H9 (cell line): ENCODE measurements around the gene KCTD16. TPM values are rescaled to one million over a fixed set of nuclear protein-coding genes. Genes with fewer than 3 reads are reported as not detected.

ENCODE experiments used
- DNase-seq: peaks from one replicate; pipeline ENCODE4 v3.0.0-alpha.2; 2017
- H2AFZ ChIP-seq: one replicate; pipeline ENCODE4 v1.6.1; 2013; ENCODE audit warnings: mild to moderate bottlenecking, low read length, control low read depth, moderate library complexity
- H2AK5ac ChIP-seq: 2 replicates; pipeline ENCODE4 v1.6.1; 2013; ENCODE audit warnings: low read length, control low read depth, mixed read lengths; ENCODE audit not compliant: insufficient read length
- H2BK120ac ChIP-seq: one replicate; pipeline ENCODE4 v1.6.1; 2013; ENCODE audit warnings: low read depth, mild to moderate bottlenecking, low read length, control low read depth, inconsistent platforms; ENCODE audit not compliant: poor library complexity, severe bottlenecking
- H2BK12ac ChIP-seq: 2 replicates; pipeline ENCODE4 v1.6.1; 2013; ENCODE audit warnings: low read length, control low read depth, mixed read lengths, low read depth; ENCODE audit not compliant: insufficient read length
- H2BK15ac ChIP-seq: 2 replicates; pipeline ENCODE4 v1.6.1; 2013; ENCODE audit warnings: low read depth, low read length, control low read depth
- H2BK20ac ChIP-seq: one replicate; pipeline ENCODE4 v1.6.1; 2013; ENCODE audit warnings: low read depth, mild to moderate bottlenecking, low read length, control low read depth, inconsistent platforms; ENCODE audit not compliant: poor library complexity, severe bottlenecking
- H2BK5ac ChIP-seq: 2 replicates; pipeline ENCODE4 v1.6.1; 2013; ENCODE audit warnings: low read length, control low read depth, mixed read lengths; ENCODE audit not compliant: insufficient read length
- H3K14ac ChIP-seq: 2 replicates; pipeline ENCODE4 v1.6.1; 2013; ENCODE audit warnings: low read length, control low read depth; ENCODE audit not compliant: insufficient read depth
- H3K18ac ChIP-seq: 2 replicates; pipeline ENCODE4 v1.6.1; 2013; ENCODE audit warnings: low read depth, mild to moderate bottlenecking, mixed read lengths, low read length, control low read depth; ENCODE audit not compliant: insufficient read length
- H3K23ac ChIP-seq: 2 replicates; pipeline ENCODE4 v1.6.1; 2013; ENCODE audit warnings: low read length, control low read depth, mixed read lengths, low read depth; ENCODE audit not compliant: insufficient read length
- H3K23me2 ChIP-seq: 2 replicates; pipeline ENCODE4 v1.6.1; 2013; ENCODE audit warnings: low read depth, mild to moderate bottlenecking, mixed read lengths, low read length, control low read depth; ENCODE audit not compliant: insufficient read length, poor library complexity, severe bottlenecking
- H3K27ac ChIP-seq: 2 replicates; pipeline ENCODE4 v1.5.1; 2013; ENCODE audit warnings: low read length, control low read depth, mixed read lengths, low read depth; ENCODE audit not compliant: insufficient read length
- H3K27me3 ChIP-seq: 2 replicates; pipeline ENCODE4 v1.6.1; 2013; ENCODE audit warnings: low read length, control low read depth, inconsistent platforms; ENCODE audit not compliant: insufficient read depth
- H3K4ac ChIP-seq: 2 replicates; pipeline ENCODE4 v1.6.1; 2013; ENCODE audit warnings: low read depth, mild to moderate bottlenecking, control low read depth, inconsistent platforms, low read length, moderate library complexity
- H3K4me1 ChIP-seq: 2 replicates; pipeline ENCODE4 v1.6.1; 2013; ENCODE audit warnings: low read length, control low read depth, inconsistent platforms; ENCODE audit not compliant: insufficient read depth
- H3K4me2 ChIP-seq: 2 replicates; pipeline ENCODE4 v1.6.1; 2013; ENCODE audit warnings: low read length, control low read depth, mixed read lengths; ENCODE audit not compliant: insufficient read length, insufficient read depth
- H3K56ac ChIP-seq: 2 replicates; pipeline ENCODE4 v1.6.1; 2013; ENCODE audit warnings: low read depth, mild to moderate bottlenecking, mixed read lengths, low read length, control low read depth; ENCODE audit not compliant: insufficient read length
- H3K79me1 ChIP-seq: 2 replicates; pipeline ENCODE4 v1.6.1; 2013; ENCODE audit warnings: low read depth, mild to moderate bottlenecking, moderate library complexity, low read length, control low read depth, inconsistent platforms; ENCODE audit not compliant: insufficient read depth, poor library complexity, severe bottlenecking
- H3K79me2 ChIP-seq: 2 replicates; pipeline ENCODE4 v1.6.1; 2013; ENCODE audit warnings: low read length, control low read depth, inconsistent platforms; ENCODE audit not compliant: insufficient read depth
- H3K9ac ChIP-seq: 2 replicates; pipeline ENCODE4 v1.6.1; 2013; ENCODE audit warnings: low read length, control low read depth, mixed read lengths; ENCODE audit not compliant: insufficient read length; ENCODE audit errors: extremely low read depth
- H3K9me3 ChIP-seq: one replicate; pipeline ENCODE4 v1.6.1; 2013; ENCODE audit warnings: low read depth, low read length, inconsistent platforms; ENCODE audit not compliant: control insufficient read depth
- H3T11ph ChIP-seq: one replicate; pipeline ENCODE4 v1.6.1; 2013; ENCODE audit warnings: mild to moderate bottlenecking, low read length, control low read depth, inconsistent platforms
- H4K20me1 ChIP-seq: one replicate; pipeline ENCODE4 v1.6.1; 2013; ENCODE audit not compliant: control insufficient read depth, insufficient read length, insufficient read depth
- H4K5ac ChIP-seq: 2 replicates; pipeline ENCODE4 v1.6.1; 2013; ENCODE audit warnings: low read depth, mild to moderate bottlenecking, mixed read lengths, low read length, control low read depth; ENCODE audit not compliant: insufficient read length
- H4K8ac ChIP-seq: replicated peaks from 2 replicates; pipeline ENCODE4 v1.6.1; 2013; ENCODE audit warnings: low read length, control low read depth, mixed read lengths, low read depth; ENCODE audit not compliant: insufficient read length
- H4K91ac ChIP-seq: 2 replicates; pipeline ENCODE4 v1.6.1; 2013; ENCODE audit warnings: low read depth, mild to moderate bottlenecking, moderate library complexity, mixed read lengths, low read length, control low read depth; ENCODE audit not compliant: insufficient read length
- H3K27ac Mint-ChIP-seq, 3 experiments: 2 replicates in 2 of 3; 3 replicates in 1 of 3; pipeline ENCODE4 v1.8.0; 2020 to 2021; ENCODE audit warnings: mixed read lengths in 3 of 3, mild to moderate bottlenecking in 1 of 3, moderate library complexity in 1 of 3
- H3K27me3 Mint-ChIP-seq: 2 replicates; pipeline ENCODE4 v1.8.0; 2021; ENCODE audit warnings: low read depth, mild to moderate bottlenecking, moderate library complexity, mixed read lengths
- H3K36me3 Mint-ChIP-seq, 3 experiments: 2 replicates in 2 of 3; 3 replicates in 1 of 3; pipeline ENCODE4 v1.8.0; 2020 to 2021; ENCODE audit warnings: low read depth in 3 of 3, mixed read lengths in 3 of 3; ENCODE audit not compliant: insufficient read depth in 1 of 3
- H3K4me1 Mint-ChIP-seq, 2 experiments: 2 replicates each; pipeline ENCODE4 v1.8.0; 2020; ENCODE audit warnings: mixed read lengths in 2 of 2
- H3K4me3 Mint-ChIP-seq, 2 experiments: 2 replicates in 1 of 2; 3 replicates in 1 of 2; pipeline ENCODE4 v1.8.0; 2020 to 2021; ENCODE audit warnings: mild to moderate bottlenecking in 2 of 2, mixed read lengths in 2 of 2, moderate library complexity in 1 of 2
- H3K9me3 Mint-ChIP-seq, 2 experiments: 2 replicates in 1 of 2; 3 replicates in 1 of 2; pipeline ENCODE4 v1.8.0; 2020; ENCODE audit warnings: mild to moderate bottlenecking in 2 of 2, mixed read lengths in 2 of 2, moderate library complexity in 1 of 2
- WGBS: extraction: QIAGEN DNeasy Blood & Tissue Kit; methylation state at CpG from one replicate; pipeline ENCODE4 v1.1.7; 2013; ENCODE audit warnings: missing lambda C conversion rate, low lambda C conversion rate, mixed read lengths; ENCODE audit not compliant: insufficient read length; ENCODE audit errors: extremely low coverage; 5-methylcytosine and 5-hydroxymethylcytosine counted together
- total RNA-seq: library from RNA; stranded (reverse); gene quantifications from 2 replicates; pipeline ENCODE4 v1.2.1, GENCODE V29; 2021
- TF ChIP-seq, protein P1 (sequence below): fragments of 200-600 bp; sonication (generic); conservative IDR thresholded peaks from 3 replicates; pipeline ENCODE4 v1.8.0; 2021; ENCODE audit warnings: antibody characterized with exemption, mild to moderate bottlenecking

The KCTD16 gene
- total RNA-seq, 1 experiment from 2014 or later = 0.09 TPM

DNA sequence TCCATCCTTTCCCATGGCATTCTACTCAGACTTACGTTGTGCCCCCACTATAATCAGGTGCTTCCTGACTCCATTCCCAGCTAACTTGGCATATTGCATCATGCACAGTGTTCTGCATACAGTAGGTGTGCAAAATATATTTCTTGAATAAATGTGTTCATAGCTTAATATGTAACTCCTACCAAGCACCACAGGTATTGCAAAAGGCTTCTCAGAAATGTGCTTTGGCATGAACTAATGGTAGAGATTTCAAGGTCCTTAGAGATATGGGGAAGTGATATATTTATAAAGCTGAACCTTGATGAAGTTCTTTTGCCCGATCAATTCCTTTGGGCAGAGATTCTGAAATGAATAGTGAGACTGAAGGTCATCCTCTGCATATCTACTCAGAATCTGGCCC is 220.4 kb downstream of the KCTD16 start:
- Mint-ChIP-seq H3K4me1 (no peaks in the 10 kb centered on the region; a peak in 1 of 4 replicates), H3K27ac (no peak overlapping the region), H3K27me3 (peaks cover 18% of the 10 kb centered on the region), H3K4me3 (no peak overlapping the region), H3K9me3 (no peaks in the 10 kb centered on the region), H3K36me3 (no peaks in the 10 kb centered on the region)
- no peak overlapping the region for H3K4ac ChIP-seq
- no peaks in the 10 kb centered on the region for H3K79me2 ChIP-seq
- H4K20me1 ChIP-seq = no peaks in the 10 kb centered on the region
- no CpG with 5 or more reads among the region's 2 CpGs for WGBS
- H3T11ph ChIP-seq = no peak overlapping the region
- H3K27me3 ChIP-seq = no peaks in the 10 kb centered on the region
- no peaks in the 10 kb centered on the region for H3K23me2 ChIP-seq
- H3K23ac ChIP-seq = no peak overlapping the region
- no peaks in the 10 kb centered on the region for H3K4me1 ChIP-seq
- H3K18ac ChIP-seq = no peak overlapping the region
- H2BK5ac ChIP-seq = no peak overlapping the region
- DNase-seq = no peak
- H3K56ac ChIP-seq = no peak overlapping the region
- H4K91ac ChIP-seq = no peak overlapping the region
- H2BK12ac ChIP-seq = no peak overlapping the region
- no peak overlapping the region for H4K8ac ChIP-seq
- no peak overlapping the region for H3K14ac ChIP-seq
- H3K9ac ChIP-seq = no peak overlapping the region
- no peak overlapping the region for H4K5ac ChIP-seq
- TF ChIP-seq, protein P1, sequence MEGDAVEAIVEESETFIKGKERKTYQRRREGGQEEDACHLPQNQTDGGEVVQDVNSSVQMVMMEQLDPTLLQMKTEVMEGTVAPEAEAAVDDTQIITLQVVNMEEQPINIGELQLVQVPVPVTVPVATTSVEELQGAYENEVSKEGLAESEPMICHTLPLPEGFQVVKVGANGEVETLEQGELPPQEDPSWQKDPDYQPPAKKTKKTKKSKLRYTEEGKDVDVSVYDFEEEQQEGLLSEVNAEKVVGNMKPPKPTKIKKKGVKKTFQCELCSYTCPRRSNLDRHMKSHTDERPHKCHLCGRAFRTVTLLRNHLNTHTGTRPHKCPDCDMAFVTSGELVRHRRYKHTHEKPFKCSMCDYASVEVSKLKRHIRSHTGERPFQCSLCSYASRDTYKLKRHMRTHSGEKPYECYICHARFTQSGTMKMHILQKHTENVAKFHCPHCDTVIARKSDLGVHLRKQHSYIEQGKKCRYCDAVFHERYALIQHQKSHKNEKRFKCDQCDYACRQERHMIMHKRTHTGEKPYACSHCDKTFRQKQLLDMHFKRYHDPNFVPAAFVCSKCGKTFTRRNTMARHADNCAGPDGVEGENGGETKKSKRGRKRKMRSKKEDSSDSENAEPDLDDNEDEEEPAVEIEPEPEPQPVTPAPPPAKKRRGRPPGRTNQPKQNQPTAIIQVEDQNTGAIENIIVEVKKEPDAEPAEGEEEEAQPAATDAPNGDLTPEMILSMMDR = no peak
- no peak overlapping the region for H2BK20ac ChIP-seq
- H3K9me3 ChIP-seq = no peaks in the 10 kb centered on the region
- H3K27ac ChIP-seq = no peak overlapping the region
- H3K79me1 ChIP-seq = no peaks in the 10 kb centered on the region
- no peak overlapping the region for H2BK15ac ChIP-seq
- H2AFZ ChIP-seq = no peak overlapping the region
- no peak overlapping the region for H3K4me2 ChIP-seq
- H2AK5ac ChIP-seq = no peak overlapping the region
- no peak overlapping the region for H2BK120ac ChIP-seq
